ENCODE measurements around the gene DUSP12. TPM values are rescaled to one million over a fixed set of nuclear protein-coding genes. Genes with fewer than 3 reads are reported as not detected.
A peak's percentile ranks its signal among the peaks of the same experiment; 100 is the strongest.

DUSP12 gene, protein sequence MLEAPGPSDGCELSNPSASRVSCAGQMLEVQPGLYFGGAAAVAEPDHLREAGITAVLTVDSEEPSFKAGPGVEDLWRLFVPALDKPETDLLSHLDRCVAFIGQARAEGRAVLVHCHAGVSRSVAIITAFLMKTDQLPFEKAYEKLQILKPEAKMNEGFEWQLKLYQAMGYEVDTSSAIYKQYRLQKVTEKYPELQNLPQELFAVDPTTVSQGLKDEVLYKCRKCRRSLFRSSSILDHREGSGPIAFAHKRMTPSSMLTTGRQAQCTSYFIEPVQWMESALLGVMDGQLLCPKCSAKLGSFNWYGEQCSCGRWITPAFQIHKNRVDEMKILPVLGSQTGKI
- total RNA-seq = 10 to 100 TPM; 41.7 to 45.1 (median 41.7) TPM

DNA sequence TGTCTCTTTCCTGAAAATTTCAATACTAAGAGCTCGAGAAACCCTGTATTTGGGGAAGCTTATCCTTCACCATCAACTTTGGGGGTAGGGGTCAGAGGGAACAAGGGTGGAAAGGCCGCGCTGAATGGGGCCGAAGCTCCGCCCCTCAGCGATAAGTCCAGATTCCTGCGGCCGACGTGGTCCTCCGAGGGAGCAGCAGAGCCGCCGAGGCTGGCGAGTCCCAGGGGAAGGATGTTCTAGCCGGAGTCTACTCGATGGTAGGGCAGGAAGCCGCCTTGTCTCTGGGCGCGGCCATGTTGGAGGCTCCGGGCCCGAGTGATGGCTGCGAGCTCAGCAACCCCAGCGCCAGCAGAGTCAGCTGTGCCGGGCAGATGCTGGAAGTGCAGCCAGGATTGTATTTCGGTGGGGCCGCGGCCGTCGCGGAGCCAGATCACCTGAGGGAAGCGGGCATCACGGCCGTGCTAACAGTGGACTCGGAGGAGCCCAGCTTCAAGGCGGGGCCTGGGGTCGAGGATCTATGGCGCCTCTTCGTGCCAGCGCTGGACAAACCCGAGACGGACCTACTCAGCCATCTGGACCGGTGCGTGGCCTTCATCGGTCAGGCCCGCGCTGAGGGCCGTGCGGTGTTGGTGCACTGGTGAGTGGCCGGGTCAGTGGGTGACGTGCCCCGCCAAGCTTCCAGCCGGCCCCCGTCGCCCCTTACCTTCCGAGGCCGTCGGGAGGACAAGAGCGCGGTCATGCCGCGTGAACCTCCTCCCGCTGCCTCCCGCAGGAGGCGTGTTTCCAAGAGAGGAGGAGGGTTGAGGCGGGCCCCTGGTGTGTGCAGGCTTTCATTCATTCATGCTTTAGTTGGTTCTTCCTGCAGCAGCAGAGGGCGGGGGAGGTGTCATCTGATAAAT lies at the start of gene DUSP12:
Gene DUSP12, plus strand, starts transcription at position 278 of the 899 bp plus-strand sequence. Its CDS starts 16 bp downstream, at position 294.
- H3K27me3 Mint-ChIP-seq (ENCODE audit: low read depth) = peaks cover 3% of the 10 kb centered on the region
- peaks cover 36% of the 10 kb centered on the region for H3K4me1 Mint-ChIP-seq (ENCODE audit: low read depth)
- peak within 1 kb of the TSS; percentile 99 for H3K4me3 Mint-ChIP-seq
- peaks cover 3% of the 10 kb centered on the region for H3K9me3 Mint-ChIP-seq
- peak; percentile 96 for ATAC-seq
- DNase-seq = peak; percentile 78
- H3K36me3 Mint-ChIP-seq (ENCODE audit: insufficient read depth) = peaks cover 17% of the 10 kb centered on the region

DNA sequence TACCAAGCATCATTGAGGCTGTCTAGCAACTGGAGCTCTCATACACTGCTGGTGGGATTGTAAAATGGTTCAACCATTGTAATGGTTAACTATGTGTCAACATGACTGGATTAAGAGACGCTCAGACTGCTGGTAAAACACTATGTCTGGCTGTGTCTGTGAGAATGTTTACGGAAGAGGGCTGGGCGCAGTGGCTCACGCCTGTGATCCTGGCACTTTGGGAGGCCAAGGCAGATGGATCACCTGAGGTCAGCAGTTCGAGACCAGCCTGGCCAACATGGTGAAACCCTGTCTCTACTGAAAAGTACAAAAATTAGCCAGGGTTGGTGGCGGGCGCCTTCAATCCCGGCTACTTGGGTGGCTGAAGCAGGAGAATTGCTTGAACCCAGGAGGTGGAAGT lies 47.3 kb upstream of the DUSP12 start:
- ATAC-seq (no peak), DNase-seq (no peak)
- Mint-ChIP-seq H3K4me1 (ENCODE audit: low read depth) (peaks cover 2% of the 10 kb centered on the region), H3K36me3 (ENCODE audit: insufficient read depth) (no peaks in the 10 kb centered on the region), H3K4me3 (no peak overlapping the region), H3K27me3 (ENCODE audit: low read depth) (peaks cover 2% of the 10 kb centered on the region), H3K9me3 (no peaks in the 10 kb centered on the region)

DNA sequence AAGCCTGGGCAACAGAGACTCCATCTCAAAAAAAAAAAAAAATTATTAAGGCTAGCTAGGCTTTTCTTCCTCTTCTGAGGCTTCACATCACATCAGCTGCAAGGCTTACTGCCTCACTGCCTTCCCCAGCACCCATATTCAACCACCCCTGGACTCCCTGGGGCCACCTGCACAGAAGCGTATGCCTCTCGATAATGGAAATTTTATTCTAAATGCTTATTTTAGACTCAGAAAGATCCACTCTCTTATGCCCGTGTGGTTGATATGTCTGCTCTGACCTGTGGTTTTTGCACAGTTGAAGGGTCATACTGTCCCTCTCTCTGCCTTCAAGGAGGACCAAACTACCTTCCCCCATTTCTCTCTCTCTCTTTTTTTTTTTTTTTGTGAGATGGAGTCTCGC lies 44.0 kb upstream of the DUSP12 start:
- H3K9me3 Mint-ChIP-seq = no peaks in the 10 kb centered on the region
- DNase-seq (no peak), ATAC-seq (no peak)
- H3K36me3 Mint-ChIP-seq (ENCODE audit: insufficient read depth) = no peaks in the 10 kb centered on the region
- H3K4me1 Mint-ChIP-seq (ENCODE audit: low read depth) = peaks cover 5% of the 10 kb centered on the region
- H3K4me3 Mint-ChIP-seq = no peak overlapping the region
- no peaks in the 10 kb centered on the region for H3K27me3 Mint-ChIP-seq (ENCODE audit: low read depth)

DNA sequence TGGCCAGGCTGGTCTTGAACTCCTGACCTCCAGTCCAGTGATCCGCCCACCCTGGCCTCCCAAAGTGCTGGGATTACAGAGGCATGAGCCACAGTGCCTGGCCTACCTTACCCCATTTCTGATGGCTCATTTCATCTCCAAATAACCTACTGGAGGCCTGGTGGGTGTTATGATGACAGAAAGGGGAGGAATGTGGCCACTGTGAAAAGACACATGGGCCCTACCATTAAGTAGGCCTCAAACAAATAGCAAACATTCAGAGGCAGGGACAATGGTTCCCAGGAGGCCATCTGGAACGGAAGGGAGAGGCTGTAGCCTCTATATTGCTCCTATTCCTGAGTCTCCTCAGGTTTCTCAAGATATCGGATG lies 43.5 kb upstream of the DUSP12 start:
- Mint-ChIP-seq H3K27me3 (ENCODE audit: low read depth) (no peaks in the 10 kb centered on the region), H3K36me3 (ENCODE audit: insufficient read depth) (no peaks in the 10 kb centered on the region), H3K4me1 (ENCODE audit: low read depth) (peaks cover 5% of the 10 kb centered on the region), H3K4me3 (no peak overlapping the region), H3K9me3 (no peaks in the 10 kb centered on the region)
- ATAC-seq (peak in 1 of 2 donors; percentile 32), DNase-seq (no peak)

DNA sequence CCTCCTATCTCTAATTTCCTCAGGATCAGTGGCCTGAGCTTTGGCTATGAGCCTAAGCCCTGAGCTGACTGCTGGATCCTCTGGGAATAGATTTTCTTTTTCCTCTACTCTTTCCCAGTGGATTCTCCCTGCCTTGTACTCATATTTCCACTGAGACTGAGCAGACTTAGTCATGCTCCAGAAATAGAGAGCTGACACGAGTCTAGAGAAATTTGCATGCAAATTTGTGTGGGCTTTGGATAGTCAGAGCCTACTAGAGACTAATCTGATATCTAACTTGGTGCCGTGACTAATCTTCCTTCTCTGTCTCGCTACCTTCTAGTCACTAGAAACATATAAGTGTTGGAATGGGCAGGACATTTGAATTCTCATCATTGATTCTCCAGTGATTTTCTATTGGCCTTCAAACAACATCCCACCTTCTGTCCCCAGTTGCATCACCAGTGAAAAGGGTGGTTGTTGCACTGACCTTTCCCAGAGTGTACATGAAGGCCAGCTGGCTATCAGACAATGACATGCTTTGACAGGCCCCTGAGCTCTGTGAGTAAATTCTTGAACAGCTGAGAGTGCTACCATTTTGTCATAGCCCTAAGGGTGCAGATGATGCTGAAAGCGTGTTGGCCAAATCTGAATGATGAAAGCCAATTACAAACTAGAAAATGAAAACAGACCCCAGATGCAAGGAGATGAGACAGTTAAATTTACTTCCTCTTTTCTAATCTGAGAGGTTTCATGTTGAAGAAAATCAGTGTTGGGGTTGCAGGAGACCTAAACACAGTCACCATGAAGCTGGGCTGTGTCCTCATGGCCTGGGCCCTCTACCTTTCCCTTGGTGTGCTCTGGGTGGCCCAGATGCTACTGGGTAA lies 42.9 kb upstream of the DUSP12 start, which contains the start of gene FCRLA:
Gene FCRLA, plus strand, starts transcription at position 748 of the 866 bp plus-strand sequence. Its CDS starts 36 bp downstream, at position 784.
- H3K36me3 Mint-ChIP-seq (ENCODE audit: insufficient read depth) = no peaks in the 10 kb centered on the region
- no peak within 1 kb of the TSS for H3K4me3 Mint-ChIP-seq
- DNase-seq (no peak), ATAC-seq (peak; percentile 90 to 93)
- H3K27me3 Mint-ChIP-seq (ENCODE audit: low read depth) = no peaks in the 10 kb centered on the region
- H3K9me3 Mint-ChIP-seq = no peaks in the 10 kb centered on the region
- H3K4me1 Mint-ChIP-seq (ENCODE audit: low read depth) = peaks cover 5% of the 10 kb centered on the region

DNA sequence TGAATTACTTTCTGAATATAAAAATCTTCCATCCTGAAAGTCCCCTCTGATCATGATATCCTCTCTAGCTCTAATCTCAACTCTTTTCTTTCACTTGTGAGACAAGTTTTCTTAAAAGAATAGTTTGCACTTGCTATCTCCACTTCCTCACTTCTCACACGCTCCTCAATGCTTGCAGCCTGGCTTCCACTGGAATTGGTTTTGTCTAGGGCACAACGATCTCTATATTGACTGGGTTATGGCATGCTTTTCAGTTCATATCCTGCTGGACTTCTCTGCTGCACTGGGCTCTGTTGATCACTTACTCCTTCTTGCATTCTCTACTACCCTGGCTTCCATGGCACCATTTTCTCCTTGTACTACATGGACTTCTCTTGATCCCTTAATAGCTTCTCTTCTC lies 42.1 kb upstream of the DUSP12 start:
- DNase-seq = no peak
- H3K9me3 Mint-ChIP-seq = no peaks in the 10 kb centered on the region
- peaks cover 5% of the 10 kb centered on the region for H3K4me1 Mint-ChIP-seq (ENCODE audit: low read depth)
- H3K36me3 Mint-ChIP-seq (ENCODE audit: insufficient read depth) = no peaks in the 10 kb centered on the region
- H3K4me3 Mint-ChIP-seq = no peak overlapping the region
- no peak for ATAC-seq
- no peaks in the 10 kb centered on the region for H3K27me3 Mint-ChIP-seq (ENCODE audit: low read depth)

DNA sequence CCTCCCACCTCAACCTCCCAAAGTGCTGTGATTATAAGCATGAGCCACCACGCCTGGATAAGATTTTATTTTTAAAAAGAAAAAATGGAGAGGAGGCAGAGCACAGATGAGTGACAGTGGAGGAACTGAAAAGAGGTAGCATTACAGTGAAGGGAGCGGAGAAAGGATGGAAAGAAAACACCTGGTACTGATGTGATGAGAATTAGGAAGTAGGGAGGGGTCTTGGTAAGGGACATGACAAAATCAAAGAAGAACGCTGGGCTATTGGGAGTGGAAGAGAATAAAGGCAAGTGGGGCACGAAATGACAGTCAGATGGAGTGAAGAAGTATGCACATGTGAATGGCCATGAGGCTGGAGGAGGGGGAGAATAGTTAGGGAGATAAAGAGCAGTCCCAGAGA lies 40.2 kb upstream of the DUSP12 start:
- no peaks in the 10 kb centered on the region for H3K9me3 Mint-ChIP-seq
- no peaks in the 10 kb centered on the region for H3K36me3 Mint-ChIP-seq (ENCODE audit: insufficient read depth)
- no peak overlapping the region for H3K4me3 Mint-ChIP-seq
- ATAC-seq = no peak
- H3K27me3 Mint-ChIP-seq (ENCODE audit: low read depth) = no peaks in the 10 kb centered on the region
- no peak for DNase-seq
- peaks cover 5% of the 10 kb centered on the region for H3K4me1 Mint-ChIP-seq (ENCODE audit: low read depth)

DNA sequence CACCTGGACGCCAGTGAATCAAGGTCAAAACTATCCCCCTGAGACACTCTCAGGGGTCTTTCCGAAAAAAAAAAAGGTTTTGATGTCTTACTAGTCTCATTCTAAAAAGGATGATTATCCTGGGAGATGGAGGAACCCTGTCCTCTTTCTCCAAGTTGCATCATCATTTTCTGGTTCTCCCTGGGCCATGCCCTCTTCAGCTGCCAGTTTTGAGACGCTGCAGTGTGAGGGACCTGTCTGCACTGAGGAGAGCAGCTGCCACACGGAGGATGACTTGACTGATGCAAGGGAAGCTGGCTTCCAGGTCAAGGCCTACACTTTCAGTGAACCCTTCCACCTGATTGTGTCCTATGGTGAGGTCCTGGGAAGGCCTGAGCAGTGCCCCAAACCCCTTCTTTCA lies 39.0 kb upstream of the DUSP12 start:
- no peak for ATAC-seq
- H3K9me3 Mint-ChIP-seq = no peaks in the 10 kb centered on the region
- no peaks in the 10 kb centered on the region for H3K36me3 Mint-ChIP-seq (ENCODE audit: insufficient read depth)
- H3K4me1 Mint-ChIP-seq (ENCODE audit: low read depth) = peaks cover 5% of the 10 kb centered on the region
- H3K4me3 Mint-ChIP-seq = no peak overlapping the region
- DNase-seq = no peak
- peaks cover 3% of the 10 kb centered on the region for H3K27me3 Mint-ChIP-seq (ENCODE audit: low read depth)

DNA sequence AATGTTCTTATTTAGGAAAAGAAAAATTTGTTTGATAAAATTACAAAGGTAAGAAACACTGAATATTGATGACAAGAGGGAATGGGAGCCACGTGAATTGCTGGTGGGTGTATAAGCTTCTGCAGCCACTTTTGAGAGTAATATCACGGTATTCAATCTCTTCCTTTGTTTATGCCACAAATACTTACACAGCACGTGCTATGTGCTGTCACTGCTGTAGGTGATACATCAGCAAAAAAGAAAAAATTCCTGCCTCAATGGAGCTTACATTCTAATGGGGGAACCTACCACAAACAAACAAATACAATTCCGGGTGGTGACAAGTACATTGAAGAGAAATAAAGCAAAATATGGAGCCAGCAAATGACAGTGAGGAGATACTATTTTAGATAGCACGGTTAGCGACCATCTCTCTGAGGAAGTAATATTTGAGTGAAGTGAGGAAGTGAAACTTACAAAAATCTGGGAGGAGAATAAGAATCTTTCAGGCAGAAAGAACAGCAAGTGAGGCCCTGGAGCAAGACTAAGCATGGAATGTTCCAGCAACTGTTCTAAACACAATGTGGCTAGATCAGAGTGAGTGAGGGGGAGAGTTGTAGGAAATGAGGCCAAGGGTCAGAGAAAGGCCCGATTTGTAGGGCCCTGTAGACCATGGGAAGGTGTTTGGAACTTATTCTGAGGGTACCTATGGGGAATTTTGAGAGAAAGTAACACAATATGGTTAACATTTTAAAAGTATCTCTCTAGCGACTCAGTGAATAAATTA lies 30.8 kb upstream of the DUSP12 start:
- peaks cover 14% of the 10 kb centered on the region for H3K4me1 Mint-ChIP-seq (ENCODE audit: low read depth)
- H3K9me3 Mint-ChIP-seq = no peaks in the 10 kb centered on the region
- H3K36me3 Mint-ChIP-seq (ENCODE audit: insufficient read depth) = no peaks in the 10 kb centered on the region
- H3K27me3 Mint-ChIP-seq (ENCODE audit: low read depth) = peaks cover 11% of the 10 kb centered on the region
- ATAC-seq (no peak), DNase-seq (no peak)
- no peak overlapping the region for H3K4me3 Mint-ChIP-seq

DNA sequence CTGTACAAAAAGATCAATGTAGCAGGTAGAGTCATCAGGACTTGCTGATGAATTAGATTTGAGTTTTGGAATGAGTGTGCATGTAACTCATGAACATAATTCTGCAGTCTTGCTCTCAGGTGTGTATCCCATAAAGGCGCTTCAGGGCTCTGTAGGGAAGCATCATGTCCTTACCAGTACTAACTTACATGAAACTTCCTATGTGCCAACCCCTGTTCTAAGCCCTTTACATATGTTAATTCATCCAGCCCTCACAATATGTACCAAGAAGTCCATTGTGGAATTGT lies 30.3 kb upstream of the DUSP12 start:
- H3K36me3 Mint-ChIP-seq (ENCODE audit: insufficient read depth) = no peaks in the 10 kb centered on the region
- no peak for DNase-seq
- no peak overlapping the region for H3K4me3 Mint-ChIP-seq
- H3K9me3 Mint-ChIP-seq = no peaks in the 10 kb centered on the region
- ATAC-seq = peak; percentile 25 to 47
- H3K27me3 Mint-ChIP-seq (ENCODE audit: low read depth) = peaks cover 11% of the 10 kb centered on the region
- H3K4me1 Mint-ChIP-seq (ENCODE audit: low read depth) = peaks cover 14% of the 10 kb centered on the region

DNA sequence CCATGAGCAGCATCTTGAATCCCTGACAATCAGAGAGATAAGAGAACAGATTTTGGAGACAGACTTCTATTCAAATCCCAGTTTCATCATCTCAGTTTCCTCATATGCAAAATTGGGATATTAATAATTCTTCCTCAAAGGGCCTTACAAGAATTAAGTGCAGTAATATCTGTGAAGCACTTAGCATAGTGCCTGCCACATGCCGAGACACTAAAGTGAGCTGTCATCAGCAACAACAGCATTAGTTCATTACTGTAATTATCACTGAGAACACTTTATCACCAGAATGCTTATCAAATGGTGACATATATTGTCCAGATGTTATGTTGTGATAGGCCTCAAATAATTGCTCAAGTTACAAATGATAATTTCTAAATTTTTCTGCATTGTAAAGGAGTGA lies 29.2 kb upstream of the DUSP12 start:
- H3K27me3 Mint-ChIP-seq (ENCODE audit: low read depth) = peaks cover 10% of the 10 kb centered on the region
- H3K4me3 Mint-ChIP-seq = no peak overlapping the region
- H3K4me1 Mint-ChIP-seq (ENCODE audit: low read depth) = peaks cover 18% of the 10 kb centered on the region
- H3K36me3 Mint-ChIP-seq (ENCODE audit: insufficient read depth) = no peaks in the 10 kb centered on the region
- H3K9me3 Mint-ChIP-seq = no peaks in the 10 kb centered on the region
- no peak for ATAC-seq
- DNase-seq = no peak

DNA sequence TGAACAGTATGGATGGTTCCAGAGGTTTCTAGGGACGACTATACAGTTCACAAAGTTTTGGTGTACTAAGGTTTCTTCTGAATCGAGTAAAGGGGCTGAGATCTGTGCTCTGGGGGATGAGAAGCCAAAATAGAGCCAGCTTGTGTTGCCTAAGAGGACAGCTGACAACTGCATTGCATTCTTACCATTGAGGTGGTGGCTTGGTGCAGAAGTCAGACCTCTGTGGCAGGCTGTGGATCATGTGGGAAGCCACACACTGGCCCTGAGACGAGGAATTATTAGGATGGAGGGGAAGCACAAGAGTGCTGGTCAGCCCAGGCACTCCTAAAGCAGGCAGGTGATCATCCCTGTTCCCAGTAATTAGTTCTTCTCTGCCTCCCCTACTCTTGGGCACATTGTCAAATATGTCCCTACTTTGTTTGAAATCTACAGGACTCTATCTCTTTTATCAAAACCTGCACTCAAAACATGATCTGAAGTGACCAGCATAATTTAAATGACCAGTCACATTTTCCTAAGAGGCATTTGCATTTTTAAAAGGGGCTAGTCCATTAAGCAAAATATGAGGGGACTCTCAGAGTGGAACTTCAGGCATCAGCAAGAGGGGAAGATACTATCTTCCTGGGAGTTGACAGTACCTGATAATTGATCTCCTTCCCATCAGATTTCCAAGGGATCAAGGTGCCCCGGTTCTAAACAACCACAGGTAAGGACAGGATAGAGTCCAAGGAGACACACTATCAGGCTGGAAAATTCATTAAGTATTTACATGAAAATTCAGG lies 28.4 kb upstream of the DUSP12 start, which contains the start of gene FCRLB:
Gene FCRLB, plus strand, starts transcription at position 589 of the 782 bp plus-strand sequence. CDS start 1,129 bp downstream, outside the sequence.
- ATAC-seq = no peak
- Mint-ChIP-seq H3K4me3 (no peak within 1 kb of the TSS), H3K9me3 (no peaks in the 10 kb centered on the region)

DNA sequence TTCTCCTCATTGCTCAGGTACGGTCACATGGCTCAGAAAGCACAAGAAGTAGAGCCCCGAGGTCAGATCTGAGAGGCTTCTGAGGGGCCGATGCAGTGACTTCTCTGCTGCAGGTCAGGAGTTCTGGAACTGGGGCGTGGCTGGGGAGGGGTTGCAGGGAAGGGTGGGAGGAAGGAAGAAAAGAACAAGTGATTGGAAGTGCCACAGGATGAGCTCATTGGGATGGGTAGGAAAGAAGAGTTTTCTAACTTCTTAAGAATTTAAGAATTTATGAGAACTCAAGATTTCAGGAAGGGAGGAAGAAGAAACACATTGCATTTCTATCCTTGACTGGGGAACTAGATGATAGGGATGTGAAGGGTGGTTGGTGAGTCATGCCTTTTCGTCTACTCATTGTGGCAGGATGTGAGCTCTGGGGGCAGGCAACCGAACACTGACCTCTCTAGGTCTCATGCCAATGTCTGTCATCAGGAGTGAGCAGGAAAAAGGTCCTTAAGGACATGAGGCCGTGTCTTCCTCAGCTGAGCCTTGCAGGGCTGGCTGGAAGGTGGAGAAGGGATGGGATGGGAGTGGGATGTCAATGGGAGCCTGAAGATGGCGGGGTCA lies 27.7 kb upstream of the DUSP12 start:
- peaks cover 26% of the 10 kb centered on the region for H3K4me1 Mint-ChIP-seq (ENCODE audit: low read depth)
- no peaks in the 10 kb centered on the region for H3K9me3 Mint-ChIP-seq
- peaks cover 8% of the 10 kb centered on the region for H3K27me3 Mint-ChIP-seq (ENCODE audit: low read depth)
- ATAC-seq (no peak), DNase-seq (no peak)
- H3K36me3 Mint-ChIP-seq (ENCODE audit: insufficient read depth) = no peaks in the 10 kb centered on the region
- no peak overlapping the region for H3K4me3 Mint-ChIP-seq

More for the DNA sequence above, 28.4 kb upstream of the DUSP12 start, which contains the start of gene FCRLB:
- Mint-ChIP-seq H3K36me3 (ENCODE audit: insufficient read depth) (no peaks in the 10 kb centered on the region), H3K27me3 (ENCODE audit: low read depth) (peaks cover 10% of the 10 kb centered on the region), H3K4me1 (ENCODE audit: low read depth) (peaks cover 26% of the 10 kb centered on the region)
- DNase-seq = no peak
